Muscle of arm (tissue), 12 donors: Measurements from ENCODE around the gene CA10. TPM values are rescaled to one million over a fixed set of nuclear protein-coding genes. Genes with fewer than 3 reads are reported as not detected.

ENCODE experiments used
- DNase-seq: peaks from one replicate; pipeline ENCODE4 v3.0.0-alpha.2; 2013
- polyA plus RNA-seq, 12 donors: library from polyadenylated mRNA; unstranded; fragments of 120-200 nt; gene quantifications; one replicate each; pipeline ENCODE4 v1.2.1, GENCODE V29; 2013; ENCODE audit not compliant: insufficient read length in 12 of 12

Gene CA10
- polyA plus RNA-seq, 12 donors: 2.4 to 9.5 (median 6.5) TPM; not detected in 2

GRCh38 chr17:52148288-52148968 lies 10.1 kb downstream of the CA10 start:
- no peak for DNase-seq

GRCh38 chr17:52147872-52148271 lies 10.6 kb downstream of the CA10 start:
- DNase-seq: no peak

- no peak for DNase-seq
These were observed 11.1 kb downstream of the CA10 start for GRCh38 chr17:52147431-52147830.

- DNase-seq: no peak
These were observed 13.0 kb downstream of the CA10 start for GRCh38 chr17:52145476-52145875.

- no peak for DNase-seq
These were observed 15.0 kb downstream of the CA10 start for GRCh38 chr17:52143542-52143941.

- no peak for DNase-seq
These were observed 17.9 kb downstream of the CA10 start for GRCh38 chr17:52140601-52141000.

- no peak for DNase-seq
These were observed 19.8 kb downstream of the CA10 start for GRCh38 chr17:52138752-52139151.

- no peak for DNase-seq
These were observed 20.2 kb downstream of the CA10 start for GRCh38 chr17:52138350-52138749.

- DNase-seq: no peak
These were observed 22.3 kb downstream of the CA10 start for GRCh38 chr17:52136166-52136565.

GRCh38 chr17:52134641-52135040 lies 23.9 kb downstream of the CA10 start:
- no peak for DNase-seq

- DNase-seq: no peak
These were observed 29.8 kb downstream of the CA10 start for GRCh38 chr17:52128721-52129120.

GRCh38 chr17:52124993-52125392 lies 33.5 kb downstream of the CA10 start:
- no peak for DNase-seq

GRCh38 chr17:52124561-52124960 lies 34.0 kb downstream of the CA10 start:
- no peak for DNase-seq

GRCh38 chr17:52120465-52120864 lies 38.0 kb downstream of the CA10 start:
- DNase-seq: no peak

- DNase-seq: no peak
These were observed 47.5 kb downstream of the CA10 start for GRCh38 chr17:52110923-52111581.

GRCh38 chr17:52106638-52107261 lies 51.8 kb downstream of the CA10 start:
- peak; percentile 66 for DNase-seq

- no peak for DNase-seq
These were observed 52.4 kb downstream of the CA10 start for GRCh38 chr17:52106072-52106471.

- no peak for DNase-seq
These were observed 52.9 kb downstream of the CA10 start for GRCh38 chr17:52105591-52105990.

- DNase-seq: no peak
These were observed 62.5 kb downstream of the CA10 start for GRCh38 chr17:52096056-52096455.

- no peak for DNase-seq
These were observed 74.3 kb downstream of the CA10 start for GRCh38 chr17:52084176-52084575.

GRCh38 chr17:52079496-52079895 lies 79.0 kb downstream of the CA10 start:
- no peak for DNase-seq

GRCh38 chr17:52071712-52072111 lies 86.8 kb downstream of the CA10 start:
- DNase-seq: no peak

GRCh38 chr17:52064791-52065211 lies 93.7 kb downstream of the CA10 start:
- no peak for DNase-seq
